Gastroesophageal sphincter (tissue), 3 donors: ENCODE data around the gene AP3D1.

Experiments
- EP300 ChIP-seq: sonication (generic); formaldehyde crosslinking; IDR thresholded peaks from one replicate; pipeline ENCODE4 v1.6.1; 2017; ENCODE audit warnings: antibody characterized with exemption, mild to moderate bottlenecking
- TF ChIP-seq, protein P1 (sequence below), 4 experiments: fragments of 200-600 bp in 2 of 4; fragments of 450-650 bp in 2 of 4; sonication (generic) in 1 of 4; IDR thresholded peaks; one replicate each; pipeline ENCODE4 v1.5.1; 2017 to 2019; ENCODE audit warnings: antibody characterized with exemption in 4 of 4, mild to moderate bottlenecking in 2 of 4, moderate library complexity in 2 of 4

DNA sequence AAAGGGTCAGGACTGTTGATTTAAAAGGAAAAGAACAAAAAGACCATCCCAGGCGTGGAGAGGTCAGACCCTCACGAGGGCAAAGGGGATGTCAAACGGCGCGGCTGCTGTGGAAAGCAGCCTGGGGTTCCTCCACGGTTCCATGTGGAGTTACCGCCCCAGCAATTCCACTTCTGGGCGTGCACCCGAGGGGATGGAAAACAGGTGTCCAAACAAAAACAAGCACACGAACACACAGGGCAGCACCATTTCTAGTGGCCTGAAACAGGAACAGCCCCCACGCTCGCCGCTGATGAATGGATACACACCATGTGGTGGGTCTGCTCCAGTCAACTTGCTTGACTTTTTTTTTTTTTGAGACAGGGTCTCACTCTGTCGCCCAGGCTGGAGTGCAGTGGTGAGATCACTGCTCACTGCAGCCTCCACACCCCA is 11.2 kb downstream of the AP3D1 start:
- TF ChIP-seq, protein P1, sequence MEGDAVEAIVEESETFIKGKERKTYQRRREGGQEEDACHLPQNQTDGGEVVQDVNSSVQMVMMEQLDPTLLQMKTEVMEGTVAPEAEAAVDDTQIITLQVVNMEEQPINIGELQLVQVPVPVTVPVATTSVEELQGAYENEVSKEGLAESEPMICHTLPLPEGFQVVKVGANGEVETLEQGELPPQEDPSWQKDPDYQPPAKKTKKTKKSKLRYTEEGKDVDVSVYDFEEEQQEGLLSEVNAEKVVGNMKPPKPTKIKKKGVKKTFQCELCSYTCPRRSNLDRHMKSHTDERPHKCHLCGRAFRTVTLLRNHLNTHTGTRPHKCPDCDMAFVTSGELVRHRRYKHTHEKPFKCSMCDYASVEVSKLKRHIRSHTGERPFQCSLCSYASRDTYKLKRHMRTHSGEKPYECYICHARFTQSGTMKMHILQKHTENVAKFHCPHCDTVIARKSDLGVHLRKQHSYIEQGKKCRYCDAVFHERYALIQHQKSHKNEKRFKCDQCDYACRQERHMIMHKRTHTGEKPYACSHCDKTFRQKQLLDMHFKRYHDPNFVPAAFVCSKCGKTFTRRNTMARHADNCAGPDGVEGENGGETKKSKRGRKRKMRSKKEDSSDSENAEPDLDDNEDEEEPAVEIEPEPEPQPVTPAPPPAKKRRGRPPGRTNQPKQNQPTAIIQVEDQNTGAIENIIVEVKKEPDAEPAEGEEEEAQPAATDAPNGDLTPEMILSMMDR (IDR thresholded peaks at IDR 0.05) = no peak
- no peak for TF ChIP-seq EP300
